H1 (cell line): ENCODE data around the gene MEF2C. TPM values are rescaled to one million over a fixed set of nuclear protein-coding genes. Genes with fewer than 3 reads are reported as not detected.

Source experiments
- CTCF ChIA-PET: fragments of 300-600 bp; sonication (Branson Sonifier 250); formaldehyde crosslinking; loops from one replicate; lab custom pipeline; 2021; ENCODE audit not compliant: partially characterized antibody; lab: Charles Lee
- POLR2A ChIA-PET: fragments of 300-600 bp; sonication (Branson Sonifier 250); formaldehyde crosslinking; loops from one replicate; lab custom pipeline; 2021; ENCODE audit warnings: inconsistent platforms; ENCODE audit not compliant: partially characterized antibody; lab: Charles Lee
- DNase-seq, 2 experiments: peaks; one replicate each; pipeline versions ENCODE4 v3.0.0 to v3.0.0-alpha.2; 2010 to 2022; ENCODE audit warnings: low spot score in 2 of 2, low read depth in 1 of 2, mixed read lengths in 1 of 2
- FAIRE-seq: peaks from 2 replicates; lab custom pipeline; 2011; peaks lifted over from hg19 to GRCh38; lab: Jason Lieb, UNC
- H2AFZ ChIP-seq: 2 replicates; pipeline ENCODE4 v1.8.1; 2012; ENCODE audit warnings: low read length, inconsistent platforms
- H2AK5ac ChIP-seq: 2 replicates; pipeline ENCODE4 v1.6.1; 2013; ENCODE audit warnings: low read depth, low read length
- H2BK120ac ChIP-seq: replicated peaks from 2 replicates; pipeline ENCODE3; 2013; ENCODE audit warnings: low read depth, low read length, inconsistent platforms
- H2BK12ac ChIP-seq: 2 replicates; pipeline ENCODE4 v1.6.1; 2013; ENCODE audit warnings: low read depth, low read length
- H2BK15ac ChIP-seq: 2 replicates; pipeline ENCODE4 v1.6.1; 2013; ENCODE audit warnings: low read length
- H2BK20ac ChIP-seq: 2 replicates; pipeline ENCODE4 v1.6.1; 2013; ENCODE audit warnings: low read length
- H2BK5ac ChIP-seq: 2 replicates; pipeline ENCODE4 v1.6.1; 2013; ENCODE audit warnings: low read depth, low read length
- H3K14ac ChIP-seq: 2 replicates; pipeline ENCODE4 v1.6.1; 2013; ENCODE audit warnings: inconsistent platforms; ENCODE audit not compliant: insufficient read length
- H3K18ac ChIP-seq: 2 replicates; pipeline ENCODE4 v1.6.1; 2013; ENCODE audit warnings: low read length; ENCODE audit errors: extremely low read depth
- H3K23ac ChIP-seq: 2 replicates; pipeline ENCODE4 v1.6.1; 2013; ENCODE audit warnings: inconsistent platforms; ENCODE audit not compliant: insufficient read length
- H3K23me2 ChIP-seq: 2 replicates; pipeline ENCODE4 v1.6.1; 2013; ENCODE audit warnings: low read depth, low read length
- H3K27ac ChIP-seq: 2 replicates; pipeline ENCODE4 v1.6.1; 2011; ENCODE audit warnings: low read depth, low read length, inconsistent platforms
- H3K27me3 ChIP-seq, 4 experiments: replicated peaks in 1 of 4; 1 replicate in 1 of 4; 2 replicates in 3 of 4; pipeline versions ENCODE4 v1.6.1 to v1.8.1; 2011 to 2013; ENCODE audit warnings: low read length in 3 of 4, mild to moderate bottlenecking in 3 of 4, inconsistent platforms in 2 of 4, mixed read lengths in 2 of 4, moderate library complexity in 1 of 4; ENCODE audit not compliant: control insufficient read depth in 3 of 4, insufficient read depth in 3 of 4; ENCODE audit errors: extremely low read depth in 1 of 4
- H3K36me3 ChIP-seq, 4 experiments: 2 replicates each; pipeline versions ENCODE4 v1.6.1 to v1.8.1; 2011 to 2013; ENCODE audit warnings: mild to moderate bottlenecking in 4 of 4, low read length in 3 of 4, moderate library complexity in 2 of 4, control low read depth in 1 of 4, inconsistent platforms in 1 of 4; ENCODE audit not compliant: insufficient read depth in 4 of 4, control insufficient read depth in 2 of 4
- H3K4ac ChIP-seq: replicated peaks from 2 replicates; pipeline ENCODE3; 2013; ENCODE audit warnings: low read length, low read depth, mixed read lengths, inconsistent platforms; ENCODE audit not compliant: insufficient read length
- H3K4me1 ChIP-seq, 4 experiments: replicated peaks in 1 of 4; 1 replicate in 1 of 4; 2 replicates in 3 of 4; pipeline versions ENCODE4 v1.6.1 to v1.8.1; 2011 to 2013; ENCODE audit warnings: low read length in 3 of 4, inconsistent platforms in 2 of 4, mixed read lengths in 1 of 4; ENCODE audit not compliant: insufficient read depth in 4 of 4, control insufficient read depth in 3 of 4
- H3K4me2 ChIP-seq, 2 experiments: 2 replicates each; pipeline versions ENCODE4 v1.6.1 to v1.8.1; 2011 to 2013; ENCODE audit warnings: low read depth in 2 of 2, low read length in 2 of 2, control low read depth in 1 of 2, inconsistent platforms in 1 of 2, mild to moderate bottlenecking in 1 of 2; ENCODE audit not compliant: insufficient read depth in 1 of 2
- H3K4me3 ChIP-seq, 4 experiments: fragments of 200-600, 300-600 bp in 1 of 4; sonication (generic), shearing (Covaris generic), sonication (Bioruptor Twin) in 1 of 4; 2 replicates each; pipeline versions ENCODE4 v1.5.1 to v1.8.1; 2011 to 2016; ENCODE audit warnings: low read length in 4 of 4, low read depth in 3 of 4, control low read depth in 2 of 4, inconsistent platforms in 2 of 4, mild to moderate bottlenecking in 2 of 4, mixed read lengths in 1 of 4, moderate library complexity in 1 of 4; ENCODE audit not compliant: insufficient read depth in 2 of 4; ENCODE audit errors: extremely low read depth in 1 of 4
- H3K56ac ChIP-seq: replicated peaks from 2 replicates; pipeline ENCODE3; 2013; ENCODE audit warnings: low read depth, mild to moderate bottlenecking, mixed read lengths, low read length, inconsistent platforms; ENCODE audit not compliant: insufficient read length
- H3K79me1 ChIP-seq: 2 replicates; pipeline ENCODE4 v1.6.1; 2013; ENCODE audit warnings: low read depth, low read length, control low read depth
- H3K79me2 ChIP-seq, 2 experiments: 2 replicates each; pipeline versions ENCODE4 v1.6.1 to v1.8.1; 2012 to 2013; ENCODE audit warnings: low read length in 2 of 2, mild to moderate bottlenecking in 2 of 2, inconsistent platforms in 1 of 2; ENCODE audit not compliant: insufficient read depth in 2 of 2, control insufficient read depth in 1 of 2
- H3K9ac ChIP-seq, 4 experiments: replicated peaks in 1 of 4; 1 replicate in 1 of 4; 2 replicates in 3 of 4; pipeline versions ENCODE4 v1.6.1 to v1.8.1; 2011 to 2013; ENCODE audit warnings: low read depth in 3 of 4, low read length in 3 of 4, control low read depth in 2 of 4, mild to moderate bottlenecking in 2 of 4, moderate library complexity in 2 of 4, inconsistent platforms in 1 of 4; ENCODE audit errors: extremely low read depth in 1 of 4
- H3K9me3 ChIP-seq, 2 experiments: 2 replicates each; pipeline versions ENCODE4 v1.6.1 to v1.8.1; 2012 to 2013; ENCODE audit warnings: mild to moderate bottlenecking in 2 of 2, moderate library complexity in 2 of 2, control low read depth in 1 of 2, inconsistent platforms in 1 of 2, low read depth in 1 of 2, low read length in 1 of 2, mixed read lengths in 1 of 2; ENCODE audit not compliant: insufficient read depth in 2 of 2
- H4K20me1 ChIP-seq, 2 experiments: replicated peaks in 1 of 2; 2 replicates each; pipeline versions ENCODE3 to v1.8.1; 2011 to 2013; ENCODE audit warnings: inconsistent platforms in 2 of 2, low read length in 2 of 2, mild to moderate bottlenecking in 1 of 2; ENCODE audit not compliant: insufficient read depth in 2 of 2, control insufficient read depth in 1 of 2
- H4K5ac ChIP-seq: 2 replicates; pipeline ENCODE4 v1.6.1; 2013; ENCODE audit warnings: low read length, low read depth, mixed read lengths, inconsistent platforms; ENCODE audit not compliant: insufficient read length
- H4K8ac ChIP-seq: 2 replicates; pipeline ENCODE4 v1.8.0; 2013; ENCODE audit warnings: mild to moderate bottlenecking, moderate library complexity, low read length, inconsistent platforms; ENCODE audit not compliant: insufficient read depth; ENCODE audit errors: extremely low read depth
- H4K91ac ChIP-seq: replicated peaks from 2 replicates; pipeline ENCODE3; 2013; ENCODE audit warnings: low read length, mixed read lengths, inconsistent platforms; ENCODE audit not compliant: insufficient read length
- BRCA1 ChIP-seq: IDR thresholded peaks from 2 replicates; pipeline ENCODE4 v1.6.1; 2012; ENCODE audit warnings: low read depth, low read length, improper control_type of control experiment
- CREB1 ChIP-seq: IDR thresholded peaks from 2 replicates; pipeline ENCODE4 v1.6.1; 2012; ENCODE audit warnings: inconsistent platforms
- POLR2AphosphoS5 ChIP-seq: IDR thresholded peaks from 2 replicates; pipeline ENCODE4 v1.6.1; 2011; ENCODE audit warnings: low read depth, low read length
- SP4 ChIP-seq: IDR thresholded peaks from 2 replicates; pipeline ENCODE4 v1.6.1; 2012; ENCODE audit warnings: low read length, inconsistent platforms
- SUZ12 ChIP-seq: fragments of 200-600 bp; sonication (generic); IDR thresholded peaks from 2 replicates; pipeline ENCODE4 v1.6.1; 2012; ENCODE audit warnings: mild to moderate bottlenecking, inconsistent platforms, low read length, moderate library complexity, mixed read lengths
- TBP ChIP-seq: IDR thresholded peaks from 2 replicates; pipeline ENCODE4 v1.6.1; 2011; ENCODE audit warnings: low read depth, low read length, improper control_type of control experiment
- WGBS, 2 experiments: shearing (Covaris generic) in 1 of 2; methylation state at CpG; one replicate each; pipeline versions ENCODE4 v1.1.6 to v1.1.7; 2013 to 2015; ENCODE audit warnings: low lambda C conversion rate in 2 of 2, mixed read lengths in 2 of 2, inconsistent platforms in 1 of 2, low coverage in 1 of 2, missing lambda C conversion rate in 1 of 2; ENCODE audit not compliant: insufficient replicate concordance in 2 of 2, insufficient coverage in 1 of 2, insufficient read length in 1 of 2; ENCODE audit errors: extremely low coverage in 1 of 2, missing lambda C conversion rate in 1 of 2; 5-methylcytosine and 5-hydroxymethylcytosine counted together
- polyA plus RNA-seq, 7 experiments: library from polyadenylated mRNA; depleted of rRNA in 3 of 7; stranded (reverse) in 5 of 7; unstranded in 2 of 7; fragments of >200 nt in 5 of 7; fragments of 200-250 nt in 2 of 7; gene quantifications; 1 replicate in 5 of 7; 2 replicates in 1 of 7; 4 replicates in 1 of 7; pipeline versions ENCODE4 v1.2.1 to v1.2.3, GENCODE V29; 2011 to 2013; ENCODE audit warnings: missing spikeins in 2 of 7, mixed read lengths in 2 of 7
- total RNA-seq: library from RNA; stranded (reverse); fragmentation: NEBNext Ultra II Directional; extraction: Animal tissue kit (Norgen Biotek cat#: 25700); gene quantifications from 2 replicates; pipeline ENCODE4 v1.2.1, GENCODE V29; 2021

Gene MEF2C
- total and polyA plus RNA-seq, 2 of the 8 experiments (the other 6 are each of a cell fraction or from before 2014, with no cell fraction given): 0.59 to 0.99 TPM

DNA sequence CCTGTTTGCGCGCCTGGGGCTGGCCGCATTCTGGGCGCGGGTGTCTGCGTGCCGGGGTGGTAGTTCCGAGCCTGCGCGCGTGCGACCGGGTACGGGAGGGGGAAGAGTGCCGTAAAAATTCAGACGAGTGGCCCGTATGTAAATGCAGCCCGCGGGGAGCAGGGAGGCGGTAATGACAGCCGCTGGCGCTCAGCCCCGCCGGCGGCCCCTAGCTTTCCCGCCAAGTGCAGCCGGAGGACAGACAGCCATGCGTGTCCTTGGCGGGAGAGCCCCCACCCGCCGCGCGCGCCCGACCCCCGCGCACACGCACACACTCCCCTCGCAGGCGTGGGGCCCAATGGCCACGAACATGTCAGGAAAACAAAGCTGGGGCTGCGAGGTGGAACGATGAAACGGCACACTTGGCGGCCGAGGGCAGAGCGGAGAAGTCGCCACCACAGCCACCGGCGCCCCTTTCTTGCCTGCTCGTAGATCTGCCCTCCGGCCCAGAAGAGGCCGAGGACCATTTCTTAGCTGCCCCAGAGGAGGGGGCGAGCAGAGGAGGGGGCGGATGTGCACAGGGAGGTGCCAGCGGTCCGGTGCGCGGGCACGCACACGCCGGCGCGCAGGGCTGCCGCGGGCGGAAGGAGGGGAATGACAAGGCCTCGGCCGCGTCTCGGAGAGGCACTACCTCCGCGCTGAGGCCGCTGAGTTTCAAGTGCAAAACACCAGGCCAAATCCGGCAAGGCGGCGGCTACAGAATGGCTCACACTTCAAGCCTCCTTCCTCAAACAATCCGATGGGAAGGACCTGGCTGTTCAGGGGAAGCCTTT lies 208.4 kb downstream of the MEF2C start:
- no peaks in the 10 kb centered on the region for H3K79me1 ChIP-seq
- H2BK12ac ChIP-seq: peak overlapping the region; percentile 93
- no peak overlapping the region for H2BK120ac ChIP-seq
- H3K4me2 ChIP-seq: peak overlapping the region; percentile 98 to 99
- peak overlapping the region; percentile 38; the same call in 1 of the 2 replicates for H3K18ac ChIP-seq
- H4K5ac ChIP-seq: no peak overlapping the region
- peak overlapping the region in 1 of 4 experiments; percentile 3; a peak in 2 of 7 replicates for H3K9ac ChIP-seq
- 1% methylated on average over 52 of the region's 78 CpGs; no CpG with 5 or more reads in 1 of the 2 experiments for WGBS, 2 experiments
- no peak overlapping the region for H2BK20ac ChIP-seq
- H2BK15ac ChIP-seq: 0 out of 2 replicates have a peak overlapping the region, but pooled peaks have one; percentile 76
- no peak overlapping the region for H3K4ac ChIP-seq
- H3K23me2 ChIP-seq: peaks cover 21% of the 10 kb centered on the region
- H3K4me3 ChIP-seq: peak overlapping the region; percentile 29 to 64 (median 50)
- no peaks in the 10 kb centered on the region for H3K79me2 ChIP-seq
- H3K4me1 ChIP-seq: peaks cover 10 to 36% (median 21%) of the 10 kb centered on the region in 4 experiments
- POLR2A ChIA-PET: interaction anchor here (2.4 to 2.6 kb wide), 2 partner anchors 9 to 14 kb away, joined by 8 to 25 read pairs; no protein-coding TSS in a partner anchor
- H4K20me1 ChIP-seq: peaks cover 0 to 14% of the 10 kb centered on the region in 2 experiments
- H3K56ac ChIP-seq: no peak overlapping the region
- DNase-seq (peak in 1 of 2 experiments; percentile 78), FAIRE-seq (no peak)
- H3K27me3 ChIP-seq: peaks cover 42 to 87% (median 70%) of the 10 kb centered on the region in 4 experiments
- CTCF ChIA-PET: interaction anchor here (0.9 to 3.3 kb wide), 7 partner anchors 9 to 955 kb away, joined by 3 to 22 read pairs (median 4); no protein-coding TSS in a partner anchor
- peak overlapping the region; percentile 10; the same call in 1 of the 2 replicates for H2AFZ ChIP-seq
- H3K14ac ChIP-seq: no peak overlapping the region
- no peaks in the 10 kb centered on the region for H3K36me3 ChIP-seq
- H2AK5ac ChIP-seq: no peak overlapping the region
- H3K27ac ChIP-seq: no peak overlapping the region
- H3K9me3 ChIP-seq: no peaks in the 10 kb centered on the region
- peak overlapping the region; percentile 11 for H4K8ac ChIP-seq
- H3K23ac ChIP-seq: no peak overlapping the region
- H4K91ac ChIP-seq: no peak overlapping the region
- peak overlapping the region; percentile 63; the same call in 1 of the 2 replicates for H2BK5ac ChIP-seq
- TF ChIP-seq CREB1 (no peak), SP4 (no peak), POLR2AphosphoS5 (no peak), BRCA1 (no peak), TBP (no peak), SUZ12 (no peak; the same call in 1 of the 2 replicates)
